ENCODE data around the gene NUPR2. TPM values are rescaled to one million over a fixed set of nuclear protein-coding genes. Genes with fewer than 3 reads are reported as not detected.
"Not testable (repeated sequence)": the region's sequence is repeated elsewhere in the genome, so short reads cannot be mapped to it uniquely, and the experiment has no call there.

NUPR2 gene
- total and polyA plus RNA-seq, 2 experiments from 2014 or later, result not detected

- TF ChIP-seq EZH2 (IDR thresholded peaks at IDR 0.05; ENCODE audit: insufficient read depth, poor library complexity, severe bottlenecking), result no peak
- no peak for TF ChIP-seq EZH2phosphoT487 (IDR thresholded peaks at IDR 0.05; ENCODE audit: insufficient read depth, low read depth)
- Histone ChIP-seq H4K20me1 (ENCODE audit: insufficient read depth) (no peaks in the 10 kb centered on the region), H3K79me2 (ENCODE audit: insufficient read depth) (peaks cover 29% of the 10 kb centered on the region), H3K27me3 (replicated peaks; ENCODE audit: insufficient read depth) (no peaks in the 10 kb centered on the region), H3K4me2 (ENCODE audit: unreplicated experiment) (no peak overlapping the region), H3F3A (ENCODE audit: insufficient read depth) (peaks cover 39% of the 10 kb centered on the region), H3K36me3 (ENCODE audit: low read depth) (peaks cover 47% of the 10 kb centered on the region), H3K9me2 (ENCODE audit: insufficient read depth) (no peaks in the 10 kb centered on the region), H3K27ac (no peak overlapping the region), H3K9ac (no peak overlapping the region), H2AFZ (no peak overlapping the region), H3K9me3 (ENCODE audit: low read depth) (no peaks in the 10 kb centered on the region), H3K4me3 (no peak overlapping the region), H3K4me1 (ENCODE audit: insufficient read depth) (peaks cover 18% of the 10 kb centered on the region)
- in situ Hi-C loops (cut with MboI), result no loop called here
- no peak for DNase-seq
- WGBS, 2 experiments (ENCODE audit: low coverage in 1 of 2, low lambda C conversion rate in 2 of 2, missing lambda C conversion rate in 2 of 2), result 74 to 87% methylated on average over 3 of the region's 3 CpGs
Observed at GRCh38 chr7:56099653-56100052, 16.6 kb downstream of the NUPR2 start.

- DNase-seq; H3K9me3 ChIP-seq (ENCODE audit: low read depth); H3K4me2 ChIP-seq (ENCODE audit: unreplicated experiment); H3K27me3 ChIP-seq (replicated peaks; ENCODE audit: insufficient read depth); H4K20me1 ChIP-seq (ENCODE audit: insufficient read depth); H3K9ac ChIP-seq; in situ Hi-C loops (cut with MboI); H3K4me3 ChIP-seq; H3K9me2 ChIP-seq (ENCODE audit: insufficient read depth); H2AFZ ChIP-seq: not testable (repeated sequence)
- H3K4me1 ChIP-seq (ENCODE audit: insufficient read depth), result peaks cover 17% of the 10 kb centered on the region
- H3K27ac ChIP-seq, result peak overlapping the region; percentile 32
- H3K79me2 ChIP-seq (ENCODE audit: insufficient read depth), result peaks cover 16% of the 10 kb centered on the region
- peaks cover 39% of the 10 kb centered on the region for H3K36me3 ChIP-seq (ENCODE audit: low read depth)
- 86 to 87% methylated on average over 8 of the region's 8 CpGs for WGBS, 2 experiments (ENCODE audit: low coverage in 1 of 2, low lambda C conversion rate in 2 of 2, missing lambda C conversion rate in 2 of 2)
- peaks cover 43% of the 10 kb centered on the region for H3F3A ChIP-seq (ENCODE audit: insufficient read depth)
Observed at GRCh38 chr7:56098187-56099008, 17.8 kb downstream of the NUPR2 start.

GRCh38 chr7:56097700-56098099 is 18.5 kb downstream of the NUPR2 start:
- Histone ChIP-seq H3K9me3 (ENCODE audit: low read depth) (no peaks in the 10 kb centered on the region), H3K79me2 (ENCODE audit: insufficient read depth) (peaks cover 9% of the 10 kb centered on the region; the same call in 1 of the 2 replicates), H3K27me3 (replicated peaks; ENCODE audit: insufficient read depth) (no peaks in the 10 kb centered on the region), H3K4me2 (ENCODE audit: unreplicated experiment) (peak overlapping the region; percentile 38), H3K4me3 (0 out of 2 replicates have a peak overlapping the region, but pooled peaks have one; percentile 20), H4K20me1 (ENCODE audit: insufficient read depth) (no peaks in the 10 kb centered on the region), H3K36me3 (ENCODE audit: low read depth) (peaks cover 32% of the 10 kb centered on the region), H3K9me2 (ENCODE audit: insufficient read depth) (no peaks in the 10 kb centered on the region), H2AFZ (no peak overlapping the region), H3K9ac (no peak overlapping the region), H3F3A (ENCODE audit: insufficient read depth) (peaks cover 44% of the 10 kb centered on the region), H3K4me1 (ENCODE audit: insufficient read depth) (peaks cover 21% of the 10 kb centered on the region), H3K27ac (peak overlapping the region; percentile 32)
- in situ Hi-C loops (cut with MboI), result no loop called here
- TF ChIP-seq EZH2phosphoT487 (IDR thresholded peaks at IDR 0.05; ENCODE audit: insufficient read depth, low read depth) (no peak), EZH2 (IDR thresholded peaks at IDR 0.05; ENCODE audit: insufficient read depth, poor library complexity, severe bottlenecking) (no peak)
- 0 to 3% methylated on average over 5 of the region's 5 CpGs for WGBS, 2 experiments (ENCODE audit: low coverage in 1 of 2, low lambda C conversion rate in 2 of 2, missing lambda C conversion rate in 2 of 2)
- peak; percentile 97 for DNase-seq

- in situ Hi-C loops (cut with MboI), result no loop called here
- H3K4me2 ChIP-seq (ENCODE audit: unreplicated experiment), result peak within 1 kb of the TSS; percentile 70
- peak within 1 kb of the TSS; percentile 39; the same call in 1 of the 2 replicates for H3K4me3 ChIP-seq
- 15 to 17% methylated on average over 19 of the region's 19 CpGs for WGBS, 2 experiments (ENCODE audit: low coverage in 1 of 2, low lambda C conversion rate in 2 of 2, missing lambda C conversion rate in 2 of 2)
- H3K4me1 ChIP-seq (ENCODE audit: insufficient read depth), result peaks cover 19% of the 10 kb centered on the region
- H3K27ac ChIP-seq, result peak within 1 kb of the TSS; percentile 37
- no peaks in the 10 kb centered on the region for H3K9me2 ChIP-seq (ENCODE audit: insufficient read depth)
- no peaks in the 10 kb centered on the region for H3K79me2 ChIP-seq (ENCODE audit: insufficient read depth)
- no peaks in the 10 kb centered on the region for H3K36me3 ChIP-seq (ENCODE audit: low read depth)
- no peak within 1 kb of the TSS for H2AFZ ChIP-seq
- TF ChIP-seq EZH2phosphoT487 (IDR thresholded peaks at IDR 0.05; ENCODE audit: insufficient read depth, low read depth), result no peak
- no peak for TF ChIP-seq EZH2 (IDR thresholded peaks at IDR 0.05; ENCODE audit: insufficient read depth, poor library complexity, severe bottlenecking)
- 0 out of 2 replicates have a peak within 1 kb of the TSS, but pooled peaks have one; percentile 9 for H3K9ac ChIP-seq
- H3F3A ChIP-seq (ENCODE audit: insufficient read depth), result peaks cover 10% of the 10 kb centered on the region
- DNase-seq, result peak; percentile 92
- H3K9me3 ChIP-seq (ENCODE audit: low read depth), result no peaks in the 10 kb centered on the region
- no peaks in the 10 kb centered on the region for H4K20me1 ChIP-seq (ENCODE audit: insufficient read depth)
- H3K27me3 ChIP-seq (replicated peaks; ENCODE audit: insufficient read depth), result no peaks in the 10 kb centered on the region
Observed at GRCh38 chr7:56092789-56093531, 23.3 kb downstream of the NUPR2 start, which contains the start of gene PHKG1. PHKG1 (minus strand) TSS chr7:56092952; CDS start chr7:56088941, 4,011 bp downstream.

- peaks cover 14% of the 10 kb centered on the region for H3K4me1 ChIP-seq (ENCODE audit: insufficient read depth)
- H3K27me3 ChIP-seq (replicated peaks; ENCODE audit: insufficient read depth); H3K79me2 ChIP-seq (ENCODE audit: insufficient read depth); H3F3A ChIP-seq (ENCODE audit: insufficient read depth); H3K9me3 ChIP-seq (ENCODE audit: low read depth); H4K20me1 ChIP-seq (ENCODE audit: insufficient read depth); in situ Hi-C loops (cut with MboI); DNase-seq; H3K36me3 ChIP-seq (ENCODE audit: low read depth); H2AFZ ChIP-seq; H3K9me2 ChIP-seq (ENCODE audit: insufficient read depth): not testable (repeated sequence)
- peak overlapping the region; percentile 70 for H3K4me2 ChIP-seq (ENCODE audit: unreplicated experiment)
- WGBS, 2 experiments (ENCODE audit: low coverage in 1 of 2, low lambda C conversion rate in 2 of 2, missing lambda C conversion rate in 2 of 2), result 17 to 21% methylated on average over 6 of the region's 6 CpGs
- peak overlapping the region; percentile 37 for H3K27ac ChIP-seq
- H3K4me3 ChIP-seq, result peak overlapping the region; percentile 39; the same call in 1 of the 2 replicates
- H3K9ac ChIP-seq, result 0 out of 2 replicates have a peak overlapping the region, but pooled peaks have one; percentile 9
Observed at GRCh38 chr7:56092388-56092787, 23.8 kb downstream of the NUPR2 start.
